ENCODE results near the gene TMEM239. TPM values are rescaled to one million over a fixed set of nuclear protein-coding genes. Genes with fewer than 3 reads are reported as not detected.
"Not testable (repeated sequence)": the region's sequence is repeated elsewhere in the genome, so short reads cannot be mapped to it uniquely, and the experiment has no call there.

The TMEM239 gene
- total RNA-seq, 4 donors from 2014 or later = 2.8 TPM; not detected in 3

DNA sequence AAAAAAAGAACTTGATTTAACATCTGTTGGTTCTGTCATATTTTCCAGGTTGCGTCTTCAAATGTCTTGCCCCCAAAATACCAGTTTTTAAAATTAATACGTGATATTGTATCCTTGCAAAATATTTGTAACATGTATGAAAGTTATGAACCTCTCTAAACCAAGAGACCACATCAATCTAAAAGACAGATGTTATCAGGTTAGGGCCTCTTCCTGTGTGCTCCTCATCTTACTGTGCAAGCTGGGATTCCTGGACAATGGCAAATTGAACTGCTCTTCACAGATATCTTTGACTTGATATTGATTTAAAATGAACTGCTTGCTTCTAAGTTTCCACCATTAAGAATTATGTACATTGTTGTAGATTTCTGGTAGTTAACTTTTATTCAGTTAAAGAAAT, 9.6 kb downstream of the TMEM239 start:
- no peaks in the 10 kb centered on the region for H3K36me3 ChIP-seq
- DNase-seq (ENCODE audit: low spot score in 2 of 2) = no peak
- H3K9me3 ChIP-seq = no peaks in the 10 kb centered on the region
- TF ChIP-seq CTCF (IDR thresholded peaks at IDR 0.05) (no peak), EP300 (IDR thresholded peaks at IDR 0.05) (no peak), POLR2A (IDR thresholded peaks at IDR 0.05) (no peak), POLR2AphosphoS5 (IDR thresholded peaks at IDR 0.05) (no peak)
- no peak overlapping the region for H3K27ac ChIP-seq
- 88% methylated on average over 2 of the region's 2 CpGs for WGBS
- peaks cover 34% of the 10 kb centered on the region for H3K27me3 ChIP-seq
- H3K4me3 ChIP-seq = no peak overlapping the region
- H3K4me1 ChIP-seq = peaks cover 10% of the 10 kb centered on the region

DNA sequence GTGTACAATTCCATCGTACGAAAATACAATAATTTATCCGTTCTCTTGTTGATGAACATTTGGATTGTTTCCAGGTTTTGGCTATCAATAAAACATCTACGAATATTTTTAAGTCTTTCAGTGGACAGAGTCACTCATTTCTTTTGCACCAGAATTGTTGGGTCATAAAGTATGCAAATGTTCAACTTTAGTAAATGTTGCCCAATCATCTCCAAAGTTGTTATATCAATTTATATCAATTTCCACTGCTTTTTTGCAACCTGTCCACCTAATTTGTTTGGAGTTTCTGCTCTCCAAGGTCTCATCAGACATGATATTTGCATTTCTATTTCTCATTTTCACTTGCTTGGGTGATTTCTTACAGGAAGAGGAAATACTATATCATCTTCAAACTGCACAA, 10.5 kb downstream of the TMEM239 start:
- peaks cover 2% of the 10 kb centered on the region for H3K4me1 ChIP-seq
- H3K36me3 ChIP-seq = no peaks in the 10 kb centered on the region
- H3K9me3 ChIP-seq = no peaks in the 10 kb centered on the region
- no peak for TF ChIP-seq EP300 (IDR thresholded peaks at IDR 0.05)
- TF ChIP-seq CTCF (IDR thresholded peaks at IDR 0.05) = no peak
- TF ChIP-seq POLR2A (IDR thresholded peaks at IDR 0.05) = no peak
- TF ChIP-seq POLR2AphosphoS5 (IDR thresholded peaks at IDR 0.05) = no peak
- H3K27ac ChIP-seq = no peak overlapping the region
- DNase-seq (ENCODE audit: low spot score in 2 of 2) = no peak
- peaks cover 25% of the 10 kb centered on the region for H3K27me3 ChIP-seq
- 90% methylated on average over 4 of the region's 4 CpGs for WGBS
- no peak overlapping the region for H3K4me3 ChIP-seq

GRCh38 chr20:2829376-2829775, 13.2 kb downstream of the TMEM239 start:
- no peak overlapping the region for H3K27ac ChIP-seq
- no peaks in the 10 kb centered on the region for H3K4me1 ChIP-seq
- H3K4me3 ChIP-seq = no peak overlapping the region
- TF ChIP-seq POLR2AphosphoS5 (IDR thresholded peaks at IDR 0.05) = no peak
- TF ChIP-seq POLR2A (IDR thresholded peaks at IDR 0.05) = no peak
- TF ChIP-seq EP300 (IDR thresholded peaks at IDR 0.05) = no peak
- no peak for TF ChIP-seq CTCF (IDR thresholded peaks at IDR 0.05)
- peaks cover 18% of the 10 kb centered on the region for H3K27me3 ChIP-seq
- no peaks in the 10 kb centered on the region for H3K36me3 ChIP-seq
- peak in 1 of 2 donors; percentile 61 for DNase-seq (ENCODE audit: low spot score in 2 of 2)
- no peaks in the 10 kb centered on the region for H3K9me3 ChIP-seq
- WGBS = 69% methylated on average over 6 of the region's 6 CpGs

GRCh38 chr20:2831206-2831605, 15.0 kb downstream of the TMEM239 start:
- not testable (repeated sequence) for H3K36me3 ChIP-seq, H3K4me3 ChIP-seq, H3K27ac ChIP-seq, H3K9me3 ChIP-seq, H3K4me1 ChIP-seq
- WGBS = 80% methylated on average over 7 of the region's 7 CpGs
- DNase-seq (ENCODE audit: low spot score in 2 of 2) = peak in 1 of 2 donors; percentile 41
- peaks cover 13% of the 10 kb centered on the region for H3K27me3 ChIP-seq

GRCh38 chr20:2833761-2834160, 17.6 kb downstream of the TMEM239 start:
- no peaks in the 10 kb centered on the region for H3K4me1 ChIP-seq
- no peak overlapping the region for H3K27ac ChIP-seq
- H3K36me3 ChIP-seq = peaks cover 12% of the 10 kb centered on the region
- H3K9me3 ChIP-seq = no peaks in the 10 kb centered on the region
- H3K27me3 ChIP-seq = no peaks in the 10 kb centered on the region
- 87% methylated on average over 1 of the region's 1 CpG for WGBS
- TF ChIP-seq POLR2AphosphoS5 (IDR thresholded peaks at IDR 0.05) (no peak), POLR2A (IDR thresholded peaks at IDR 0.05) (no peak), EP300 (IDR thresholded peaks at IDR 0.05) (no peak), CTCF (IDR thresholded peaks at IDR 0.05) (no peak)
- no peak overlapping the region for H3K4me3 ChIP-seq
- DNase-seq (ENCODE audit: low spot score in 2 of 2) = no peak
